H1 (cell line): ENCODE results near the gene AK2. TPM values are rescaled to one million over a fixed set of nuclear protein-coding genes. Genes with fewer than 3 reads are reported as not detected.

Experiments used
- ATF3 ChIP-seq: IDR thresholded peaks from 2 replicates; pipeline ENCODE4 v1.6.1; 2011; ENCODE audit warnings: low read depth, mild to moderate bottlenecking, low read length; ENCODE audit not compliant: insufficient read depth
- CEBPB ChIP-seq: IDR thresholded peaks from 2 replicates; pipeline ENCODE4 v1.6.1; 2012; ENCODE audit warnings: low read depth, low read length
- EP300 ChIP-seq, 2 experiments: IDR thresholded peaks; 1 replicate in 1 of 2; 2 replicates in 1 of 2; pipeline ENCODE4 v1.6.1; 2011 to 2012; ENCODE audit warnings: low read depth in 2 of 2, low read length in 2 of 2, mild to moderate bottlenecking in 2 of 2, borderline replicate concordance in 1 of 2, inconsistent platforms in 1 of 2, moderate library complexity in 1 of 2
- GABPA ChIP-seq: IDR thresholded peaks from 2 replicates; pipeline ENCODE4 v1.6.1; 2011; ENCODE audit warnings: mild to moderate bottlenecking, low read length, moderate library complexity, borderline replicate concordance; ENCODE audit not compliant: insufficient read depth
- NANOG ChIP-seq: IDR thresholded peaks from 2 replicates; pipeline ENCODE4 v1.6.1; 2011; ENCODE audit warnings: low read length, low read depth, mild to moderate bottlenecking, inconsistent platforms; ENCODE audit not compliant: insufficient read depth, poor library complexity, severe bottlenecking
- SP1 ChIP-seq: IDR thresholded peaks from 2 replicates; pipeline ENCODE4 v1.6.1; 2011; ENCODE audit warnings: low read depth, low read length
- TCF12 ChIP-seq: IDR thresholded peaks from 2 replicates; pipeline ENCODE4 v1.6.1; 2011; ENCODE audit warnings: low read depth, mild to moderate bottlenecking, low read length
- polyA plus RNA-seq, 7 experiments: library from polyadenylated mRNA; depleted of rRNA in 3 of 7; stranded (reverse) in 5 of 7; unstranded in 2 of 7; fragments of >200 nt in 5 of 7; fragments of 200-250 nt in 2 of 7; gene quantifications; 1 replicate in 5 of 7; 2 replicates in 1 of 7; 4 replicates in 1 of 7; pipeline versions ENCODE4 v1.2.1 to v1.2.3, GENCODE V29; 2011 to 2013; ENCODE audit warnings: missing spikeins in 2 of 7, mixed read lengths in 2 of 7
- total RNA-seq: library from RNA; stranded (reverse); fragmentation: NEBNext Ultra II Directional; extraction: Animal tissue kit (Norgen Biotek cat#: 25700); gene quantifications from 2 replicates; pipeline ENCODE4 v1.2.1, GENCODE V29; 2021
- TF ChIP-seq, protein P1 (sequence below): IDR thresholded peaks from 2 replicates; pipeline ENCODE4 v1.6.1; 2012; ENCODE audit warnings: inconsistent platforms

The AK2 gene
- total and polyA plus RNA-seq, 2 of the 8 experiments (the other 6 are each of a cell fraction or from before 2014, with no cell fraction given): 92.3 to 137 TPM

DNA sequence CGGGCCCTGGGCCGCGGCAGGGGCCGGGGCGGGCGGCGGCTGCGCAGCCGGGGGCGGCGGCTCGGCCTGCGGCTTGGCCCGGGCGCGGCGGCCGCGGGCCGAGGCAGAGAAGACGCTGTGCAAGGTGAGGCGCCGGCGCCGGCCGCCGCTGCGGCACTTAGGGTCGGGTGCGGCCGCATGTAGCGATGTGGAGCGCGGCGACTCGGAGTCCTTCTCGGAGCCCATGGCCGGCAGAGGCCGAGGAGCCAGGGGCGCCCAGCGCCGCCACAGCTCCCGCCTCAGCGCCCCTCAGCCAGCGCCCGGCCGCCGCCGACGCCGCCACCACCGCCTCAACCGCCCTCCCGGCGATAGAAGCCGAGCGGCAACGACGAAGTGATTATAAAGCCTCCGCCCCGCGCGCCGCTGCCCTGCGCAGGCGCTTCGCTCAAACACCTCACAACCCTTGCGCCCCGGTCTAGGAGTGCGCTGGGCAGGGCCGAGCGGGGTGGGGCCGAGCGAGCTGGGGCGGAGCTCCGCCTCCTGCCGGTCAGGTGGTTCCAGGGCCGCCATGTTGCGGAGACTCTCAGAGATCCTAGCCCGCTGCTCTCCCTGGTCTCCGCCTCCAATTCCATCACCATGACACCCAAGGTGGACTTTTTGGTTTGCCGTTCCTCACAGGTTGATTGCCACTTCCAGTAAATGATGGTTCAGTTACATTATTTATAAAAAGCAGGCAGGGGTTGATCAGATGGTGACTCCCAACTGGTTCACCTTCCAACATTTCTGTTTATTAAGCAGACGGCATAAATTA, 72.0 kb downstream of the AK2 start, which contains the start of gene RNF19B (continued):
- TF ChIP-seq EP300 (IDR thresholded peaks at IDR 0.05; ENCODE audit: borderline replicate concordance in 1 of 2, low read depth in 2 of 2, low read length in 2 of 2): no peak
- TF ChIP-seq ATF3: no peak
- TF ChIP-seq NANOG: no peak
- TF ChIP-seq SP1: no peak
- TF ChIP-seq CEBPB: no peak
- no peak for TF ChIP-seq TCF12
- TF ChIP-seq, protein P1, sequence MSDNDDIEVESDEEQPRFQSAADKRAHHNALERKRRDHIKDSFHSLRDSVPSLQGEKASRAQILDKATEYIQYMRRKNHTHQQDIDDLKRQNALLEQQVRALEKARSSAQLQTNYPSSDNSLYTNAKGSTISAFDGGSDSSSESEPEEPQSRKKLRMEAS: peak; percentile 63
- 0 out of 2 replicates have a peak, but pooled peaks have one; percentile 47 for TF ChIP-seq GABPA
